OCI-LY1 (cell line): ENCODE data around the gene ZNF669.

Experiments
- H2AFZ ChIP-seq: fragments of 200-600 bp; sonication (generic), shearing (Covaris generic); 2 replicates; pipeline ENCODE4 v1.6.0; 2014; ENCODE audit warnings: antibody characterized with exemption, mild to moderate bottlenecking, low read length
- H3F3A ChIP-seq: fragments of 200-600 bp; sonication (generic), shearing (Covaris generic); 2 replicates; pipeline ENCODE4 v1.6.0; 2014; ENCODE audit warnings: mild to moderate bottlenecking, antibody characterized with exemption, low read length, moderate library complexity; ENCODE audit not compliant: insufficient read depth
- H3K27ac ChIP-seq: fragments of 200-600 bp; sonication (generic); 2 replicates; pipeline ENCODE4 v1.5.1; 2014; ENCODE audit warnings: low read length, mixed run types, mild to moderate bottlenecking, low read depth; ENCODE audit not compliant: poor library complexity, severe bottlenecking
- H3K27me3 ChIP-seq: fragments of 200-600 bp; sonication (generic); 2 replicates; pipeline ENCODE4 v1.6.0; 2014; ENCODE audit warnings: antibody characterized with exemption, mild to moderate bottlenecking, low read length, moderate library complexity; ENCODE audit not compliant: insufficient read depth
- H3K36me3 ChIP-seq: fragments of 200-600 bp; sonication (generic); 2 replicates; pipeline ENCODE4 v1.6.1; 2014; ENCODE audit warnings: mild to moderate bottlenecking, antibody characterized with exemption, low read length, moderate library complexity, mixed read lengths; ENCODE audit not compliant: insufficient read depth
- H3K4me1 ChIP-seq: fragments of 200-600 bp; sonication (generic); 2 replicates; pipeline ENCODE4 v1.5.1; 2014; ENCODE audit warnings: mild to moderate bottlenecking, low read length, moderate library complexity; ENCODE audit not compliant: insufficient read depth, severe bottlenecking
- H3K4me2 ChIP-seq: fragments of 200-600 bp; sonication (generic), shearing (Covaris generic); 2 replicates; pipeline ENCODE4 v1.6.1; 2014; ENCODE audit warnings: low read length
- H3K4me3 ChIP-seq: fragments of 200-600 bp; sonication (generic); 2 replicates; pipeline ENCODE4 v1.5.1; 2014; ENCODE audit warnings: low read length, low read depth, mild to moderate bottlenecking, mixed read lengths; ENCODE audit not compliant: poor library complexity, severe bottlenecking
- H3K79me2 ChIP-seq: fragments of 200-600 bp; shearing (Covaris generic); 2 replicates; pipeline ENCODE4 v1.6.1; 2016; ENCODE audit warnings: mixed run types, low read length, mixed read lengths; ENCODE audit not compliant: insufficient read depth
- H3K9ac ChIP-seq: fragments of 200-600 bp; sonication (generic), shearing (Covaris generic); 2 replicates; pipeline ENCODE4 v1.6.1; 2014; ENCODE audit warnings: mild to moderate bottlenecking, low read length, mixed read lengths
- H3K9me2 ChIP-seq: fragments of 200-600 bp; sonication (generic), shearing (Covaris generic); 2 replicates; pipeline ENCODE4 v1.6.1; 2014; ENCODE audit warnings: low read depth, mild to moderate bottlenecking, low read length, mixed read lengths
- H3K9me3 ChIP-seq: fragments of 200-600 bp; shearing (Covaris generic); 2 replicates; pipeline ENCODE4 v1.6.1; 2014; ENCODE audit warnings: low read length, mixed read lengths
- H4K20me1 ChIP-seq: fragments of 200-600 bp; sonication (generic), shearing (Covaris generic); 2 replicates; pipeline ENCODE4 v1.6.0; 2016; ENCODE audit warnings: mild to moderate bottlenecking, low read length; ENCODE audit not compliant: insufficient read depth
- CTCF ChIP-seq: fragments of 200-600 bp; sonication (generic), shearing (Covaris generic); IDR thresholded peaks from 2 replicates; pipeline ENCODE4 v1.5.1; 2017; ENCODE audit warnings: mild to moderate bottlenecking, antibody characterized with exemption, low read length, moderate library complexity, mixed read lengths
- EZH2 ChIP-seq: fragments of 200-600 bp; sonication (generic), shearing (Covaris generic); IDR thresholded peaks from 2 replicates; pipeline ENCODE4 v1.8.0; 2017; ENCODE audit warnings: borderline replicate concordance, mixed run types, mild to moderate bottlenecking, antibody characterized with exemption, low read length, moderate library complexity, mixed read lengths

Gene ZNF669

GRCh38 chr1:247113733-247114271 lies 9.6 kb upstream of the ZNF669 start:
- Histone ChIP-seq H3K27me3 (no peaks in the 10 kb centered on the region), H4K20me1 (no peaks in the 10 kb centered on the region), H3K36me3 (no peaks in the 10 kb centered on the region), H3K9ac (no peak overlapping the region), H3K4me3 (no peak overlapping the region), H3K79me2 (no peaks in the 10 kb centered on the region), H3K9me3 (no peaks in the 10 kb centered on the region), H3K4me1 (no peaks in the 10 kb centered on the region), H3K9me2 (no peaks in the 10 kb centered on the region), H3K4me2 (no peak overlapping the region), H2AFZ (no peak overlapping the region), H3F3A (no peaks in the 10 kb centered on the region), H3K27ac (no peak overlapping the region)
- TF ChIP-seq CTCF = no peak
- TF ChIP-seq EZH2 = no peak

- H3K4me2 ChIP-seq = no peak overlapping the region
- H3K4me1 ChIP-seq = no peaks in the 10 kb centered on the region
- no peaks in the 10 kb centered on the region for H3K9me2 ChIP-seq
- H3K36me3 ChIP-seq = no peaks in the 10 kb centered on the region
- no peaks in the 10 kb centered on the region for H3K79me2 ChIP-seq
- no peaks in the 10 kb centered on the region for H3K9me3 ChIP-seq
- H4K20me1 ChIP-seq = no peaks in the 10 kb centered on the region
- no peak overlapping the region for H3K27ac ChIP-seq
- H3K9ac ChIP-seq = no peak overlapping the region
- H3F3A ChIP-seq = no peaks in the 10 kb centered on the region
- no peak overlapping the region for H2AFZ ChIP-seq
- H3K4me3 ChIP-seq = no peak overlapping the region
- no peak for TF ChIP-seq CTCF
- H3K27me3 ChIP-seq = no peaks in the 10 kb centered on the region
These were observed 8.9 kb upstream of the ZNF669 start for GRCh38 chr1:247113094-247113497.

GRCh38 chr1:247112479-247112781 lies 8.3 kb upstream of the ZNF669 start:
- Histone ChIP-seq H3K9me2 (no peaks in the 10 kb centered on the region), H3K4me2 (no peak overlapping the region), H3K27me3 (no peaks in the 10 kb centered on the region), H3K9me3 (no peaks in the 10 kb centered on the region), H3K79me2 (no peaks in the 10 kb centered on the region), H2AFZ (no peak overlapping the region), H3K4me1 (no peaks in the 10 kb centered on the region), H3K27ac (no peak overlapping the region), H3K9ac (no peak overlapping the region), H3F3A (no peaks in the 10 kb centered on the region), H4K20me1 (no peaks in the 10 kb centered on the region), H3K36me3 (no peaks in the 10 kb centered on the region), H3K4me3 (no peak overlapping the region)
- TF ChIP-seq CTCF (no peak), EZH2 (no peak)
